Measurements from ENCODE around the gene PTPN6.

PTPN6 gene

GRCh38 chr12:6970096-6970527, 19.0 kb downstream of the PTPN6 start:
- no peak for DNase-seq (ENCODE audit: low read depth in 2 of 2)

DNA sequence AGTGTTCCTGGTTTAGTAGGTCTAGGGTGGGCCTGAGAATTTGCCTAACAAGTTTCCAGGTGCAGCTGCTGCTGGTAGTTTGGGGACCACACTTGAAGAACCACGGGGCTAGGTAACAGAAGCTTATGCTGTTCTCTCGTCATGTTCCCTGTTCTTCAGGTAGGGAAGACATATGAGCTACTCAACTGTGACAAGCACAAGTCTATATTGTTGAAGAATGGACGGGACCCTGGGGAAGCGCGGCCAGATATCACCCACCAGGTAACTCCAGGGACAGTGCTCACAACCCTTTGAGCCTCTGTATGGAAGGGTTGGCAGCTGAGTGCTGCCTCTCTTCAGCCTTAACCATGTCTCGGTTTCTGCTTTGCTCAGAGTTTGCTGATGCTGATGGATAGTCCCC, 23.0 kb downstream of the PTPN6 start:
- DNase-seq (ENCODE audit: low read depth in 2 of 2): no peak

DNA sequence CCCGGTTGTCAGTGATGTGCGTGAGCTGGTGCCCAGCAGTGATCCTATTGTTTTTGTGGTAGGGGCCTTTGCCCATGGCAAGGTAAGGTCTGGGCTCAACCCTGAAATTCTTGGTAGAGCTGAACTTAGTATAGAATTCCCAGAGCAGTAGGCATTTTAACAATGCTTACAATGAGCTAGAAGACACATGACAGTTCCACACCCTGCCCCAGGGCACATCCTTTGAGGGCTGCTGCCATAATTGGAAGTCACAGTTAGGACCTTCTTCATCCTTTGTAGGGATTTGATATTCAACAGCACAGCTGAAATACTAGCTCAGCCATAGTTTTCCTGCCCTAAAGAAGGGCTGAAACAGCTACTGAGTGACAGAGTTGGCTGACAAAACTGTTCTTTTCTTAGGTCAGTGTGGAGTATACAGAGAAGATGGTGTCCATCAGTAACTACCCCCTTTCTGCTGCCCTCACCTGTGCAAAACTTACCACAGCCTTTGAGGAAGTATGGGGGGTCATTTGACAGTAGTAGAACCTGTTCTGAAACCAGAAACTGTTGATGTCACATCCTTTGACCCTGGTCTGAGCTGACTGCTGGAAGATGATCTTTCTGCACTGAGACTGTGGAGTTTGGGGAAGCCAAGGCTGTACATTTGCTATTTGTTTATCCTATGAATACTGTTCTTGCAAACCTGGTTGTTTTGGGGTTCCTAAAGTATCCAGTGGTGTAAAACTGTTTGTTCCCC, 24.3 kb downstream of the PTPN6 start:
- DNase-seq (ENCODE audit: low read depth in 2 of 2): no peak

GRCh38 chr12:6977653-6978052, 26.5 kb downstream of the PTPN6 start:
- no peak for DNase-seq (ENCODE audit: low read depth in 2 of 2)

GRCh38 chr12:6978188-6978587, 27.0 kb downstream of the PTPN6 start:
- no peak for DNase-seq (ENCODE audit: low read depth in 2 of 2)

DNA sequence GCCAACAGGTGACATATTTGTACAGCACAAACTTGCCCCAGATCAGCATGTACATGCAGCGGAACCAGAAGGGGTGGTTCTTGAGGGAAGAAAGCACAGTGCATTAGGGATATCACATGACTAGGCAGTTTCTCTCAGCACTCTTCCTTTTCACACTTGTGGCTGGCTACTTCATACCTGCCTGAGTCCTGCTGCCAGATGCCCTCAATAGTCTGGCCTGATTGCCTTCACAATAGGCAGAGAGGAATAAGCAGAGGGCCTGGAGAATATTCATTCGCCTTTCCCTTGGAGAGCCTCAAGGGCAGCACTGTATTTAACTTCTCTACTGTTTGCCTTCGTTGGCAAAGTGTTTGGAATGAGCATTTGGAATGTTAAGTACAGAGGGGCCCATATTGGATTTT, 27.5 kb downstream of the PTPN6 start:
- DNase-seq (ENCODE audit: low read depth in 2 of 2): no peak

GRCh38 chr12:6979021-6979420, 27.9 kb downstream of the PTPN6 start:
- DNase-seq (ENCODE audit: low read depth in 2 of 2): no peak

DNA sequence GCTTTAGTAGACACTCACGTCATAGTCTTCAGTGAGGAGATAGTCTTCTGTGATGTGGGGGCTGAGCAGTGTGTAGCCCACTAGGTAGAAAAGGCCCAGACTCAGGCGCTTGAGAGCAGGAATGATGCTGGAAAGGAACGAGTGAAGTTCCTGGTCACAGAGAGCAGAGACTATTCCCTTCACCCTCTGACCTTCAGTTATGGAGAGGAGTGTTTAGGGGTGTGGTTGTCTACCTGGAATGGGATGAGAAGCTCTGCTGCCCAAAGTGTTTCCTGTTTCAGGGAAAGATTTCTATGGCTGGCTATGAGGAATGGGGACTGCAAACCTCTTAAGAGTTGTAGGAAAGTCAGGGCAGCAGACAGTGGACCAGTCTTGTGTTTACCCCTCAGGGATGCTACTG, 28.3 kb downstream of the PTPN6 start:
- no peak for DNase-seq (ENCODE audit: low read depth in 2 of 2)

DNA sequence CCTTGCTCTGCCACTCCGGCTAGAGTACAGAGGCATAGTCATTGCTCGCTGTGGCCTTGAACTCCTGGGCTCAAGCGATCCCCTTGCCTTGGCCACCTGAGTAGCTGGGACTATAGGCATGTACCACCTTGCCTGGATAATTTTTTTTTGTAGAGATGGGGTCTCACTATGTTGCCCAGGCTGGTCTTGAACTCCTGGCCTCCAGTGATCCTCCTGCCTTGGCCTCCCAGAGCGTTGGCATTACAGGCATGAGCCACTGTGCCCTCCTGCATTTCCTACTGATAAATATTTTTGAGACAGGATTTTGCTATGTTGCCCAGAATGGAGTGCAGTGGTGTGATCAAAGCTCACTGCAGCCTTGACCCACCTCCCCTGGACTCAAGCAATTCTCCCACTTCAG, 28.9 kb downstream of the PTPN6 start:
- no peak for DNase-seq (ENCODE audit: low read depth in 2 of 2)

- DNase-seq (ENCODE audit: low read depth in 2 of 2): no peak
Observed at GRCh38 chr12:6980740-6981139, 29.6 kb downstream of the PTPN6 start.

DNA sequence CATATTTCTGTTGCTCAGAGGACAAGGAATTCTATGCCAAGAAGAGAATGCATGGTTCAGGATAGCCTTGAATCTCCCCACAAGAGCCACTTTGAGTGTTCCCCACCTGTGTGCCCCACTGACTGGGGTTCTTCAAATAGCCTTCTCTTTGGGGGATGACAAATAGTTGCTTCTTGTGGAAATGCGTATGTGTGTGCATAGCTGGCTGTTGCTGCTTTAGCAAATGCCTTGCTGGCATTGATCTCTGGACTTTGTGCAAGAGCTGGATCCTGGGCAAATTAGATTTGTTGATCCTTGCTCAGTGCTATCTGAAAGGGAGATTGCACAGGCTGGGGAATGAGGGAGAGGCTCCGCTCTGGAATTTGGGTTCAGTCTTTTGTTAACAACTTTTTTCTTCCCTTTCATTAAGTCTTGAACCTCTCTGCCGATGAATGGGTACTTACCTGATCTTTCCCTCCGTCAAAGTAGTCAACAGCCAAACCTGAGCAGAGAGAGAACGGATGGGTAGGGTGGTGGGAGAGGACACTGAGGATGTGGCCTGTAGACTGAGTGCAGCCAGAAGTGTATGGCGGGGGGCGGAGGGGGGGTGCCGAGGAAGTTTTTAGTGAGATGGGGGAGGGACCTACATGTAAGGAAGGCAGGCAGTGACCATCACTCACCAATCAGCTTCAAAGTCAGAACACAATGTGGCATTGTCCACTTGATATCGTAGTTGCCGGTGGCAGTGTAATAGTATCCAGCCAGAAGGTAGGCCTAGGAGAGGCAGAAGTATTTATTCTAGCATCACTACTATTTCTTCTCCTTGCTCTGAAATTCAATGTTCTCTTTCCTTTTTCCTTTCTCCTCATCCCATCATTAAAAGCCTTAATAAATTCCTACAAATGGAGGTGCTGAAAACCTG, 30.2 kb downstream of the PTPN6 start:
- no peak for DNase-seq (ENCODE audit: low read depth in 2 of 2)

- no peak for DNase-seq (ENCODE audit: low read depth in 2 of 2)
Observed at GRCh38 chr12:6982532-6982931, 31.4 kb downstream of the PTPN6 start.

- no peak for DNase-seq (ENCODE audit: low read depth in 2 of 2)
Observed at GRCh38 chr12:6987956-6988553, 36.9 kb downstream of the PTPN6 start.

GRCh38 chr12:6996040-6996441, 44.9 kb downstream of the PTPN6 start:
- no peak for DNase-seq (ENCODE audit: low read depth in 2 of 2)

DNA sequence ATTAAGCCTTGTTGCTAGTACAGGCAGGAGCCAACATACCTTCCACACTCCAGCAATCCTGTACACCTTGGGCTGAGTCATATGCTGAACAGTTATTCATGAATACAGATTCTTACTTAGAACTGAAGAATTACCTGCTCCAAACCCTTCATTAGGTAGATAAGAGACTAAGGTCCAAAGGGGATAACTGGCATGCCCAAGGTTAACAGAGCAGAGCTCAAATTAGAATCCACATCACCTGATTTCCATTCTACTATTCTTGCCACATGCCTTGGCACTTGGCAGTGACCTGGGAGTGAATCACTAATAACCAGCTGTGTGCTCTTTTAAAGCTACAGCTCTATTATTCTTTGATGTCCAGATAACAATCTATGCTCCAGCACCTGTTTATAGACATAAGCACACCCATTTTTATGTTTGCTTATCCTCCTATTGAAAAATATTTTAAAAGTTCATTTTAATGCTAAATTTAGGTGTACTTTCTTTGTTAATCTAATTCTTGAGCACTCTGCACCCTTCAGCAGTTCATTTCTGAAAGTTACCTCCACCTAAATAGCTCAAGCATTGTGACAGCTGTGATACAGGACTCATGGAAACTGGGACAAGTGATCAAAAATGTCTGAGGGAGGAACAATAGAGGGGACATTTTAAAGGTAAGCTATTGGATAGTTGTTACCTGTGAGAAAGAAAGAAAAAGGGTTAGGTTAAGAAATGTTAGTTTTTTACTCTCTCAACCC, 47.7 kb downstream of the PTPN6 start:
- no peak for DNase-seq (ENCODE audit: low read depth in 2 of 2)

DNA sequence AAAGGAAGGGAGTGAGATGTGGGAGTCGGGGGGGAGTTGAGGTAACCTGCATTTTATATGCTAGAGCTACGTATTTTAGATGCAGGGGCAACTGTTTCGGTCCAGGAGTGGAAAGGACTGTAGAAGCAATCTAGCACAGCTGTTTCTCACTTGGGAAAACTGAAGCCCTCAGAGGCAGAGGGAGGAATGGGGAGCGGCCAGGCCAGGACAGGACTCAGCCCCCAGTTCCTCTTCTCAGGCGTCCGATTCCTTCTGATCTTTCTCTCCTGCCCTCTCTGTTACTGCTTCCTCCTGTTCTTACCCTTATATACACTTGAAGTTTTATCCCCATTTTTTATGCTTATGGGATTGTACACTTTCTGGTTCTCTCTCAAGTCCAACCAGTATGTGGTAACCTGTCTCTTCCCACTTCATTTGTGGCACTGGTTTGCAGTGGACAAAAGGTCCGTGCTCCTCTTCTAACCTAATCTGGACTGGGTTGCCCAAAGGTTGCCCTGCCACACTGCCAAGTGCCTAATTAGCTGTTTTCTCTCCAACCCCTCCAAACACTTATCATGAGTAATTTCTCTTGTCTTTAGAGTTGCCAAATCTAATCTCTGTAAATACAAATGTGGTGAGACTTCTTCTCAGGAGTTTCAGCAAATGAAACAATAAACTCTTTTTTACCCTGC, 50.9 kb downstream of the PTPN6 start:
- DNase-seq (ENCODE audit: low read depth in 2 of 2): no peak

- no peak for DNase-seq (ENCODE audit: low read depth in 2 of 2)
Observed at GRCh38 chr12:7004287-7004803, 53.2 kb downstream of the PTPN6 start.

- DNase-seq (ENCODE audit: low read depth in 2 of 2): no peak
Observed at GRCh38 chr12:7004840-7005239, 53.7 kb downstream of the PTPN6 start.

DNA sequence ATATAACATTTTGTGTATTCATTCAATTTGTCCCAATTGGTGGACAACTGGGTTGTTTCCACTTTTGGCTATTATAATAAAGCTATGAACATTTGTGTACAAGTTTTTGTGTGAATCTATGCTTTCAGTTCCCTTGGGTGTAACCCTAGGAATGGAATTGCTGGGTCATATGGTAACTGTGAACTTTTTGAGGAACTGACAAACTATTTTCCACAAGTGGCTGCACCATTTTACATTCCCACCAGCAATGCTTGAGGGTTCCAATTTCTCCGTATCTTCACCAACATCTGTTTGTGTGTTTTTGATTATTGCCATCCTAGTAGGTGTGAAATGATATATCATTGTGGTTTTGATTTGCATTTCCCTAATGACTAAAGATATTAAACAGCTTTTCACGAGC, 54.2 kb downstream of the PTPN6 start:
- no peak for DNase-seq (ENCODE audit: low read depth in 2 of 2)

- DNase-seq (ENCODE audit: low read depth in 2 of 2): no peak
Observed at GRCh38 chr12:7006639-7007038, 55.5 kb downstream of the PTPN6 start.

DNA sequence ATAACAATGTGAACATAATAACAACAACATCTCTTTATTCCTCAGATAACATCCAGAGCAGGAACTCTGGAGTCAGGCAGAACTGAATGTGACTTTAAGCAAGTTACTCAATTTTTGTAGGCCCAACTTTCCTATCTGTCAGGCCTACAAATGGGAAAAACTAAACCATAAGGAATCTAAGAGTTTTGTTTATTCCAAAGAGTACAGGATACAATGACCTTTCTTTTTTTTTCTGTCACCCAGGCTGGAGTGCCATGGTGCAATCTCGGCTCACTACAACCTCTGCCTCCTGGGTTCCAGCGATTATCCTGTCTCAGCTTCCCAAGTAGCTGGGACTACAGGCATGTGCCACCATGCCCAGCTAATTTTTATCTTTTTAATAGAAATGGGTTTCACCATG, 57.7 kb downstream of the PTPN6 start:
- no peak for DNase-seq (ENCODE audit: low read depth in 2 of 2)

Data from activated CD4-positive, alpha-beta T cell treated with anti-CD3 and anti-CD28 coated beads for 24 hours (primary cell).